Measurements from ENCODE around the gene DYNLRB1.

Gene DYNLRB1

GRCh38 chr20:34525709-34526416 lies 9.6 kb downstream of the DYNLRB1 start:
- H3K27me3 ChIP-seq (ENCODE audit: low read depth, low read length): no peaks in the 10 kb centered on the region
- H3K27ac ChIP-seq (ENCODE audit: low read length): peak overlapping the region; percentile 70
- peak overlapping the region in 1 of 2 donors; percentile 17 for H3K4me3 ChIP-seq (ENCODE audit: low read depth in 1 of 2, low read length in 2 of 2)

GRCh38 chr20:34526466-34526865 lies 10.2 kb downstream of the DYNLRB1 start:
- H3K9me3 ChIP-seq (ENCODE audit: control insufficient read depth in 1 of 2, low read length in 2 of 2): no peaks in the 10 kb centered on the region
- no peaks in the 10 kb centered on the region for H3K27me3 ChIP-seq (ENCODE audit: low read depth, low read length)
- H3K4me1 ChIP-seq (ENCODE audit: control insufficient read depth in 1 of 2, insufficient read depth in 2 of 2, low read length in 2 of 2): peaks cover 17 to 52% of the 10 kb centered on the region in 2 donors
- peaks cover 26 to 33% of the 10 kb centered on the region in 2 donors for H3K36me3 ChIP-seq (ENCODE audit: control insufficient read depth in 1 of 2, insufficient read depth in 2 of 2, low read length in 2 of 2)
- peak overlapping the region in 1 of 2 donors; percentile 17 for H3K4me3 ChIP-seq (ENCODE audit: low read depth in 1 of 2, low read length in 2 of 2)
- H3K27ac ChIP-seq (ENCODE audit: low read length): peak overlapping the region; percentile 70

More at GRCh38 chr20:34525709-34526416, 9.6 kb downstream of the DYNLRB1 start:
- H3K9me3 ChIP-seq (ENCODE audit: control insufficient read depth in 1 of 2, low read length in 2 of 2): no peaks in the 10 kb centered on the region
- H3K36me3 ChIP-seq (ENCODE audit: control insufficient read depth in 1 of 2, insufficient read depth in 2 of 2, low read length in 2 of 2): peaks cover 25 to 32% of the 10 kb centered on the region in 2 donors
- peaks cover 17 to 53% of the 10 kb centered on the region in 2 donors for H3K4me1 ChIP-seq (ENCODE audit: control insufficient read depth in 1 of 2, insufficient read depth in 2 of 2, low read length in 2 of 2)

- Histone ChIP-seq H3K36me3 (ENCODE audit: control insufficient read depth in 1 of 2, insufficient read depth in 2 of 2, low read length in 2 of 2) (peaks cover 31 to 39% of the 10 kb centered on the region in 2 donors), H3K27me3 (ENCODE audit: low read depth, low read length) (no peaks in the 10 kb centered on the region), H3K27ac (ENCODE audit: low read length) (peak overlapping the region; percentile 70), H3K4me3 (ENCODE audit: low read depth in 1 of 2, low read length in 2 of 2) (no peak overlapping the region), H3K4me1 (ENCODE audit: control insufficient read depth in 1 of 2, insufficient read depth in 2 of 2, low read length in 2 of 2) (peaks cover 17 to 55% of the 10 kb centered on the region in 2 donors), H3K9me3 (ENCODE audit: control insufficient read depth in 1 of 2, low read length in 2 of 2) (no peaks in the 10 kb centered on the region)
These were observed 10.8 kb downstream of the DYNLRB1 start for GRCh38 chr20:34527016-34527415.

- H3K9me3 ChIP-seq (ENCODE audit: control insufficient read depth in 1 of 2, low read length in 2 of 2): no peaks in the 10 kb centered on the region
- H3K4me3 ChIP-seq (ENCODE audit: low read depth in 1 of 2, low read length in 2 of 2): no peak overlapping the region
- H3K27ac ChIP-seq (ENCODE audit: low read length): no peak overlapping the region
- H3K27me3 ChIP-seq (ENCODE audit: low read depth, low read length): no peaks in the 10 kb centered on the region
- peaks cover 13 to 42% of the 10 kb centered on the region in 2 donors for H3K4me1 ChIP-seq (ENCODE audit: control insufficient read depth in 1 of 2, insufficient read depth in 2 of 2, low read length in 2 of 2)
- peaks cover 38 to 50% of the 10 kb centered on the region in 2 donors for H3K36me3 ChIP-seq (ENCODE audit: control insufficient read depth in 1 of 2, insufficient read depth in 2 of 2, low read length in 2 of 2)
These were observed 12.7 kb downstream of the DYNLRB1 start for GRCh38 chr20:34528921-34529297.

GRCh38 chr20:34529742-34530141 lies 13.5 kb downstream of the DYNLRB1 start:
- H3K4me1 ChIP-seq (ENCODE audit: control insufficient read depth in 1 of 2, insufficient read depth in 2 of 2, low read length in 2 of 2): peaks cover 13 to 37% of the 10 kb centered on the region in 2 donors
- H3K9me3 ChIP-seq (ENCODE audit: control insufficient read depth in 1 of 2, low read length in 2 of 2): no peaks in the 10 kb centered on the region
- no peak overlapping the region for H3K4me3 ChIP-seq (ENCODE audit: low read depth in 1 of 2, low read length in 2 of 2)
- no peak overlapping the region for H3K27ac ChIP-seq (ENCODE audit: low read length)
- H3K27me3 ChIP-seq (ENCODE audit: low read depth, low read length): no peaks in the 10 kb centered on the region
- peaks cover 45 to 58% of the 10 kb centered on the region in 2 donors for H3K36me3 ChIP-seq (ENCODE audit: control insufficient read depth in 1 of 2, insufficient read depth in 2 of 2, low read length in 2 of 2)

GRCh38 chr20:34530342-34530741 lies 14.1 kb downstream of the DYNLRB1 start:
- H3K27me3 ChIP-seq (ENCODE audit: low read depth, low read length): no peaks in the 10 kb centered on the region
- no peaks in the 10 kb centered on the region for H3K9me3 ChIP-seq (ENCODE audit: control insufficient read depth in 1 of 2, low read length in 2 of 2)
- no peak overlapping the region for H3K4me3 ChIP-seq (ENCODE audit: low read depth in 1 of 2, low read length in 2 of 2)
- H3K36me3 ChIP-seq (ENCODE audit: control insufficient read depth in 1 of 2, insufficient read depth in 2 of 2, low read length in 2 of 2): peaks cover 51 to 64% of the 10 kb centered on the region in 2 donors
- H3K4me1 ChIP-seq (ENCODE audit: control insufficient read depth in 1 of 2, insufficient read depth in 2 of 2, low read length in 2 of 2): peaks cover 11 to 32% of the 10 kb centered on the region in 2 donors
- no peak overlapping the region for H3K27ac ChIP-seq (ENCODE audit: low read length)

- H3K27me3 ChIP-seq (ENCODE audit: low read depth, low read length): no peaks in the 10 kb centered on the region
- H3K36me3 ChIP-seq (ENCODE audit: control insufficient read depth in 1 of 2, insufficient read depth in 2 of 2, low read length in 2 of 2): peaks cover 60 to 72% of the 10 kb centered on the region in 2 donors
- H3K4me3 ChIP-seq (ENCODE audit: low read depth in 1 of 2, low read length in 2 of 2): no peak overlapping the region
- no peaks in the 10 kb centered on the region for H3K9me3 ChIP-seq (ENCODE audit: control insufficient read depth in 1 of 2, low read length in 2 of 2)
- H3K27ac ChIP-seq (ENCODE audit: low read length): no peak overlapping the region
- peaks cover under 1 to 19% of the 10 kb centered on the region in 2 donors for H3K4me1 ChIP-seq (ENCODE audit: control insufficient read depth in 1 of 2, insufficient read depth in 2 of 2, low read length in 2 of 2)
These were observed 15.5 kb downstream of the DYNLRB1 start for GRCh38 chr20:34531608-34532265.

GRCh38 chr20:34532320-34532719 lies 16.1 kb downstream of the DYNLRB1 start:
- Histone ChIP-seq H3K27ac (ENCODE audit: low read length) (no peak overlapping the region), H3K4me1 (ENCODE audit: control insufficient read depth in 1 of 2, insufficient read depth in 2 of 2, low read length in 2 of 2) (peaks cover 0 to 15% of the 10 kb centered on the region in 2 donors), H3K9me3 (ENCODE audit: control insufficient read depth in 1 of 2, low read length in 2 of 2) (no peaks in the 10 kb centered on the region), H3K36me3 (ENCODE audit: control insufficient read depth in 1 of 2, insufficient read depth in 2 of 2, low read length in 2 of 2) (peaks cover 60 to 72% of the 10 kb centered on the region in 2 donors), H3K4me3 (ENCODE audit: low read depth in 1 of 2, low read length in 2 of 2) (no peak overlapping the region), H3K27me3 (ENCODE audit: low read depth, low read length) (no peaks in the 10 kb centered on the region)

GRCh38 chr20:34532756-34533155 lies 16.5 kb downstream of the DYNLRB1 start:
- Histone ChIP-seq H3K4me3 (ENCODE audit: low read depth in 1 of 2, low read length in 2 of 2) (no peak overlapping the region), H3K4me1 (ENCODE audit: control insufficient read depth in 1 of 2, insufficient read depth in 2 of 2, low read length in 2 of 2) (peaks cover 0 to 15% of the 10 kb centered on the region in 2 donors), H3K27ac (ENCODE audit: low read length) (no peak overlapping the region), H3K36me3 (ENCODE audit: control insufficient read depth in 1 of 2, insufficient read depth in 2 of 2, low read length in 2 of 2) (peaks cover 60 to 72% of the 10 kb centered on the region in 2 donors), H3K9me3 (ENCODE audit: control insufficient read depth in 1 of 2, low read length in 2 of 2) (no peaks in the 10 kb centered on the region), H3K27me3 (ENCODE audit: low read depth, low read length) (no peaks in the 10 kb centered on the region)

- Histone ChIP-seq H3K4me3 (ENCODE audit: low read depth in 1 of 2, low read length in 2 of 2) (no peak overlapping the region), H3K9me3 (ENCODE audit: control insufficient read depth in 1 of 2, low read length in 2 of 2) (no peaks in the 10 kb centered on the region), H3K36me3 (ENCODE audit: control insufficient read depth in 1 of 2, insufficient read depth in 2 of 2, low read length in 2 of 2) (peaks cover 61 to 73% of the 10 kb centered on the region in 2 donors), H3K27ac (ENCODE audit: low read length) (no peak overlapping the region), H3K4me1 (ENCODE audit: control insufficient read depth in 1 of 2, insufficient read depth in 2 of 2, low read length in 2 of 2) (peaks cover 0 to 6% of the 10 kb centered on the region in 2 donors), H3K27me3 (ENCODE audit: low read depth, low read length) (no peaks in the 10 kb centered on the region)
These were observed 18.4 kb downstream of the DYNLRB1 start for GRCh38 chr20:34534391-34535165.

GRCh38 chr20:34535301-34535840 lies 19.1 kb downstream of the DYNLRB1 start:
- Histone ChIP-seq H3K4me3 (ENCODE audit: low read depth in 1 of 2, low read length in 2 of 2) (no peak overlapping the region), H3K27ac (ENCODE audit: low read length) (no peak overlapping the region), H3K27me3 (ENCODE audit: low read depth, low read length) (no peaks in the 10 kb centered on the region), H3K4me1 (ENCODE audit: control insufficient read depth in 1 of 2, insufficient read depth in 2 of 2, low read length in 2 of 2) (peaks cover 0 to 6% of the 10 kb centered on the region in 2 donors), H3K36me3 (ENCODE audit: control insufficient read depth in 1 of 2, insufficient read depth in 2 of 2, low read length in 2 of 2) (peaks cover 54 to 75% of the 10 kb centered on the region in 2 donors), H3K9me3 (ENCODE audit: control insufficient read depth in 1 of 2, low read length in 2 of 2) (no peaks in the 10 kb centered on the region)

All from muscle layer of duodenum (tissue), 2 donors.